SU-DHL-6 (cell line): ENCODE measurements around the gene SFTA2.

Experiments used
- H2AFZ ChIP-seq: fragments of 200-600 bp; sonication (generic); 2 replicates; pipeline ENCODE4 v1.6.1; 2014; ENCODE audit warnings: low read depth, mild to moderate bottlenecking, moderate library complexity, mixed read lengths, antibody characterized with exemption, low read length; ENCODE audit not compliant: severe bottlenecking
- H3F3A ChIP-seq: fragments of 200-600 bp; shearing (Covaris generic); 2 replicates; pipeline ENCODE4 v1.6.0; 2016; ENCODE audit warnings: antibody characterized with exemption, mild to moderate bottlenecking; ENCODE audit not compliant: insufficient read depth
- H3K27ac ChIP-seq: fragments of 200-600 bp; sonication (generic); 2 replicates; pipeline ENCODE4 v1.5.1; 2016; ENCODE audit warnings: low read depth, mild to moderate bottlenecking, low read length, moderate library complexity, mixed read lengths
- H3K27me3 ChIP-seq: fragments of 200-600 bp; sonication (generic), shearing (Covaris generic); 2 replicates; pipeline ENCODE4 v1.6.0; 2014; ENCODE audit warnings: mild to moderate bottlenecking, low read length
- H3K36me3 ChIP-seq: fragments of 200-600 bp; sonication (generic); 2 replicates; pipeline ENCODE4 v1.6.1; 2014; ENCODE audit warnings: mild to moderate bottlenecking, low read length, mixed read lengths
- H3K4me2 ChIP-seq: fragments of 300-600, 200-600 bp; shearing (Covaris generic), sonication (generic); 2 replicates; pipeline ENCODE4 v1.6.0; 2014; ENCODE audit warnings: low read length, low read depth, mild to moderate bottlenecking; ENCODE audit not compliant: poor library complexity, severe bottlenecking
- H3K4me3 ChIP-seq: fragments of 200-600 bp; sonication (generic); 2 replicates; pipeline ENCODE4 v1.5.1; 2014; ENCODE audit warnings: antibody characterized with exemption, low read length, mild to moderate bottlenecking, mixed read lengths; ENCODE audit not compliant: insufficient read depth, poor library complexity, severe bottlenecking
- H3K79me2 ChIP-seq: fragments of 200-600 bp; sonication (generic); 2 replicates; pipeline ENCODE4 v1.6.1; 2014; ENCODE audit warnings: mild to moderate bottlenecking, low read length, moderate library complexity; ENCODE audit not compliant: insufficient read depth
- H3K9ac ChIP-seq: fragments of 200-600 bp; sonication (generic); 2 replicates; pipeline ENCODE4 v1.7.0; 2014; ENCODE audit warnings: mild to moderate bottlenecking, low read length
- H3K9me2 ChIP-seq: fragments of 200-600 bp; sonication (generic); replicated peaks from 2 replicates; pipeline ENCODE4 v1.6.1; 2014; ENCODE audit warnings: low read length; ENCODE audit not compliant: insufficient read depth
- H3K9me3 ChIP-seq: fragments of 200-600 bp; sonication (generic); 2 replicates; pipeline ENCODE4 v1.6.1; 2014; ENCODE audit warnings: low read length, mixed read lengths; ENCODE audit not compliant: insufficient read depth
- H4K20me1 ChIP-seq: fragments of 200-600 bp; sonication (generic); 2 replicates; pipeline ENCODE4 v1.6.1; 2014; ENCODE audit warnings: low read depth, mild to moderate bottlenecking, antibody characterized with exemption, low read length, moderate library complexity, mixed read lengths
- EZH2phosphoT487 ChIP-seq: fragments of 200-600 bp; sonication (generic), shearing (Covaris generic); conservative IDR thresholded peaks from 2 replicates; pipeline ENCODE4 v1.6.1; 2018; ENCODE audit warnings: mild to moderate bottlenecking, antibody characterized with exemption, low read length, moderate library complexity, mixed read lengths
- TF ChIP-seq, protein P1 (sequence below): fragments of 200-600 bp; sonication (generic); IDR thresholded peaks from one replicate; pipeline ENCODE4 v1.5.1; 2017; ENCODE audit warnings: antibody characterized with exemption, mild to moderate bottlenecking, low read length, moderate library complexity; ENCODE audit not compliant: insufficient read depth, poor library complexity, severe bottlenecking

SFTA2 gene

DNA sequence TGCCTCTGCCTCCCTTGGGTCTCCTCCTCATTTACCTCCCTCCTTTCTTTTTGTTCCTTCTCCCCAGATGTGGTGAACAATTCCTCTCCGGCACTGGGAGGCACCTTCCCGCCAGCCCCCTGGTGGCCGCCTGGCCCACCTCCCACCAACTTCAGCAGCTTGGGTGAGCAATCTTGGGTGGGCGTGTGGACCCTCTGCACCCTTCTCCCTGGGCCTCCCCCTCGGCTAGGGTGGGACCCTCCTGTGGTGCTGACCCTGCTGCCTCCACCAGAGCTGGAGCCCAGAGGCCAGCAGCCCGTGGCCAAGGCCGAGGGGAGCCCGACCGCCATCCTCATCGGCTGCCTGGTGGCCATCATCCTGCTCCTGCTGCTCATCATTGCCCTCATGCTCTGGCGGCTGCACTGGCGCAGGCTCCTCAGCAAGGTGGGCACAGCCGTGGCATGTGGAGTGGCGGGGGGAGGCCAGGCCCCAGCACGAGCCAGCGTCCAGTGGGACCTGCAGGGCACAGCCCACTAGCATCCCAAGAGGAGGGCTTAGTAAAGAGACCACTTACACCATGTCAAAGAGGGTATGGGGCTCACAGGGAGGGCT, 38.9 kb downstream of the SFTA2 start:
- H3K4me3 ChIP-seq, result no peak overlapping the region
- TF ChIP-seq, protein P1, sequence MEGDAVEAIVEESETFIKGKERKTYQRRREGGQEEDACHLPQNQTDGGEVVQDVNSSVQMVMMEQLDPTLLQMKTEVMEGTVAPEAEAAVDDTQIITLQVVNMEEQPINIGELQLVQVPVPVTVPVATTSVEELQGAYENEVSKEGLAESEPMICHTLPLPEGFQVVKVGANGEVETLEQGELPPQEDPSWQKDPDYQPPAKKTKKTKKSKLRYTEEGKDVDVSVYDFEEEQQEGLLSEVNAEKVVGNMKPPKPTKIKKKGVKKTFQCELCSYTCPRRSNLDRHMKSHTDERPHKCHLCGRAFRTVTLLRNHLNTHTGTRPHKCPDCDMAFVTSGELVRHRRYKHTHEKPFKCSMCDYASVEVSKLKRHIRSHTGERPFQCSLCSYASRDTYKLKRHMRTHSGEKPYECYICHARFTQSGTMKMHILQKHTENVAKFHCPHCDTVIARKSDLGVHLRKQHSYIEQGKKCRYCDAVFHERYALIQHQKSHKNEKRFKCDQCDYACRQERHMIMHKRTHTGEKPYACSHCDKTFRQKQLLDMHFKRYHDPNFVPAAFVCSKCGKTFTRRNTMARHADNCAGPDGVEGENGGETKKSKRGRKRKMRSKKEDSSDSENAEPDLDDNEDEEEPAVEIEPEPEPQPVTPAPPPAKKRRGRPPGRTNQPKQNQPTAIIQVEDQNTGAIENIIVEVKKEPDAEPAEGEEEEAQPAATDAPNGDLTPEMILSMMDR, result peak; percentile 12
- no peak for TF ChIP-seq EZH2phosphoT487
- no peaks in the 10 kb centered on the region for H3K36me3 ChIP-seq
- no peak overlapping the region for H2AFZ ChIP-seq
- H3K9me3 ChIP-seq, result no peaks in the 10 kb centered on the region
- no peak overlapping the region for H3K4me2 ChIP-seq
- no peaks in the 10 kb centered on the region for H4K20me1 ChIP-seq
- no peaks in the 10 kb centered on the region for H3K79me2 ChIP-seq
- no peak overlapping the region for H3K27ac ChIP-seq
- H3K9me2 ChIP-seq, result no peaks in the 10 kb centered on the region
- H3K27me3 ChIP-seq, result no peaks in the 10 kb centered on the region
- no peak overlapping the region for H3K9ac ChIP-seq
- no peaks in the 10 kb centered on the region for H3F3A ChIP-seq

DNA sequence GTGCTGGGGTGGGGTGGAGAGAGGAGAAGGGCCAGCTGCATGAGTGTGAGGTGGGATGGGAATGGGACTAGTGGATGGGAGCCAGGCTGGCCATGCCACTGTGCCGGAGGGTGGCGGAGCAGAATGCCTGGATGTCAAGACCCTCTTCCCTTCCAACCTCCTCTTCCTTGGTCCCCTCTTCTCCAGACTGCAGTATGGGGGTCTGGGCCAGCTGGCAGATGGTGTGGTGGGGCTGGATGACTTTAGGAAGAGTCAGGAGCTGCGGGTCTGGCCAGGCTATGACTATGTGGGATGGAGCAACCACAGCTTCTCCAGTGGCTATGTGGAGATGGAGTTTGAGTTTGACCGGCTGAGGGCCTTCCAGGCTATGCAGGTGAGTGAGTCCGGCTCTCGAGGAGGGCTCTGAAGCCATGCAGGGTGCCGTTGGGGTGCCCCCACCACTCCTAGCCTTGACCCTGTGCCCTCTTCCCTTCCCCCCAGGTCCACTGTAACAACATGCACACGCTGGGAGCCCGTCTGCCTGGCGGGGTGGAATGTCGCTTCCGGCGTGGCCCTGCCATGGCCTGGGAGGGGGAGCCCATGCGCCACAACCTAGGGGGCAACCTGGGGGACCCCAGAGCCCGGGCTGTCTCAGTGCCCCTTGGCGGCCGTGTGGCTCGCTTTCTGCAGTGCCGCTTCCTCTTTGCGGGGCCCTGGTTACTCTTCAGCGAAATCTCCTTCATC, 40.0 kb downstream of the SFTA2 start:
- Histone ChIP-seq H3K9ac (no peak overlapping the region), H3K27ac (no peak overlapping the region), H3K27me3 (no peaks in the 10 kb centered on the region), H3K79me2 (no peaks in the 10 kb centered on the region), H2AFZ (no peak overlapping the region), H3K9me3 (no peaks in the 10 kb centered on the region), H3K4me3 (no peak overlapping the region), H3K4me2 (no peak overlapping the region), H3K9me2 (no peaks in the 10 kb centered on the region), H3K36me3 (no peaks in the 10 kb centered on the region), H4K20me1 (no peaks in the 10 kb centered on the region), H3F3A (no peaks in the 10 kb centered on the region)
- TF ChIP-seq, protein P1, result no peak
- no peak for TF ChIP-seq EZH2phosphoT487

DNA sequence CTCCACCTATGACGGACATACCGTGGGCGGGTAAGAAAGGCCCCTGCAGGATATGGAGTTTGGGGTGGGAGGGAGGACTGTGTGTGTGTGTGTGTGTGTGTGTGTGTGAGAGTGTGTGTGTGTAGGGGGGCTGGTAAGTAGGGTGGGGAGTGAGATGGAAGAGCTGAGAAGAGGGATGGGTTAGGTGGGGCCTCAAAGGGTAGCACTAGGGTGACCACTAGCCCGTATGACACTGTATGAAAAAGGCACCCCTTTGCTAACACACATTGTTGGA, 40.6 kb downstream of the SFTA2 start:
- H3K79me2 ChIP-seq, result no peaks in the 10 kb centered on the region
- H4K20me1 ChIP-seq, result no peaks in the 10 kb centered on the region
- no peak overlapping the region for H3K4me3 ChIP-seq
- no peak overlapping the region for H3K9ac ChIP-seq
- H3K4me2 ChIP-seq, result no peak overlapping the region
- no peaks in the 10 kb centered on the region for H3K27me3 ChIP-seq
- H3K9me3 ChIP-seq, result no peaks in the 10 kb centered on the region
- no peaks in the 10 kb centered on the region for H3K9me2 ChIP-seq
- H2AFZ ChIP-seq, result no peak overlapping the region
- H3K27ac ChIP-seq, result no peak overlapping the region
- no peak for TF ChIP-seq EZH2phosphoT487
- TF ChIP-seq, protein P1, result no peak
- no peaks in the 10 kb centered on the region for H3K36me3 ChIP-seq
- no peaks in the 10 kb centered on the region for H3F3A ChIP-seq
